ENCODE results near the gene BMS1.

- TF ChIP-seq TAF1 (IDR thresholded peaks at IDR 0.05; ENCODE audit: borderline replicate concordance, insufficient read depth, low read length): no peak
- TF ChIP-seq REST (IDR thresholded peaks at IDR 0.05; ENCODE audit: insufficient read depth in 1 of 2, low read depth in 2 of 2, low read length in 2 of 2): no peak
Measured at GRCh38 chr10:42869977-42870350, 87.4 kb downstream of the BMS1 start.

All from PFSK-1 (cell line).